Neutrophil (primary cell): ENCODE data around the gene DPYD.

Experiments used
- H3K27ac ChIP-seq: fragments of 200-600 bp; sonication (generic); 2 replicates; pipeline ENCODE4 v1.5.1; 2016; ENCODE audit warnings: mild to moderate bottlenecking, moderate library complexity
- H3K27me3 ChIP-seq: fragments of 200-600 bp; sonication (generic); 2 replicates; pipeline ENCODE4 v1.6.0; 2016; ENCODE audit warnings: mild to moderate bottlenecking
- H3K36me3 ChIP-seq: fragments of 200-600 bp; sonication (generic); 2 replicates; pipeline ENCODE4 v1.5.1; 2017
- H3K4me1 ChIP-seq, 2 experiments: fragments of 200-600 bp in 1 of 2; sonication (generic) in 1 of 2; 1 replicate in 1 of 2; 2 replicates in 1 of 2; pipeline versions ENCODE4 v1.5.1 to v1.6.1; 2013 to 2016; ENCODE audit warnings: low read depth in 1 of 2, low read length in 1 of 2, mild to moderate bottlenecking in 1 of 2, moderate library complexity in 1 of 2; ENCODE audit not compliant: control insufficient read depth in 1 of 2, insufficient read depth in 1 of 2
- H3K4me3 ChIP-seq, 2 experiments: fragments of 200-600 bp in 1 of 2; sonication (generic) in 1 of 2; 1 replicate in 1 of 2; 2 replicates in 1 of 2; pipeline ENCODE4 v1.5.1; 2013 to 2016; ENCODE audit warnings: low read depth in 1 of 2, low read length in 1 of 2, mild to moderate bottlenecking in 1 of 2, moderate library complexity in 1 of 2
- H3K9me3 ChIP-seq: fragments of 200-600 bp; sonication (generic); 2 replicates; pipeline ENCODE4 v1.5.1; 2016
- TF ChIP-seq, protein P1 (sequence below): fragments of 200-600 bp; sonication (generic); IDR thresholded peaks from 2 replicates; pipeline ENCODE4 v1.5.1; 2016; ENCODE audit warnings: antibody characterized with exemption

Gene DPYD

DNA sequence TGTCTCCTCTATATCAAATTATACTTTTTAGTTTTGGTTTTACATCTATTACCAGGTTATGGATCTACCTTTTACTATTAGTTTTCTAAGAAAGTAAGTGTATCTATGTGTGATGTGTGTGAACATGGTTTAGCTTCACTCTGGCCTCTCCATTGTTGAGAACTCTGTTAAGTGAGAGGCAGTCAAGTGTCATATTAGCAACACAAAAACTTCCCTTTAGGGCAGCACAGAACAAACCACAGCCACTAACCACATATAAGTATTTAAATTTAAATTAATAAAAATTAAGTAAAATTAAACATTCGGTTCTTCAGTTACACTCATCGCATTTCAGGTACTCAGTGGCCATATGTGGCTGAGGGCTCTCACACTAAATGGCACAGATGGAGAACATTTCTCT is 96.6 kb downstream of the DPYD start:
- no peak overlapping the region for H3K4me3 ChIP-seq
- H3K27ac ChIP-seq = no peak overlapping the region
- H3K9me3 ChIP-seq = no peaks in the 10 kb centered on the region
- H3K27me3 ChIP-seq = no peaks in the 10 kb centered on the region
- TF ChIP-seq, protein P1, sequence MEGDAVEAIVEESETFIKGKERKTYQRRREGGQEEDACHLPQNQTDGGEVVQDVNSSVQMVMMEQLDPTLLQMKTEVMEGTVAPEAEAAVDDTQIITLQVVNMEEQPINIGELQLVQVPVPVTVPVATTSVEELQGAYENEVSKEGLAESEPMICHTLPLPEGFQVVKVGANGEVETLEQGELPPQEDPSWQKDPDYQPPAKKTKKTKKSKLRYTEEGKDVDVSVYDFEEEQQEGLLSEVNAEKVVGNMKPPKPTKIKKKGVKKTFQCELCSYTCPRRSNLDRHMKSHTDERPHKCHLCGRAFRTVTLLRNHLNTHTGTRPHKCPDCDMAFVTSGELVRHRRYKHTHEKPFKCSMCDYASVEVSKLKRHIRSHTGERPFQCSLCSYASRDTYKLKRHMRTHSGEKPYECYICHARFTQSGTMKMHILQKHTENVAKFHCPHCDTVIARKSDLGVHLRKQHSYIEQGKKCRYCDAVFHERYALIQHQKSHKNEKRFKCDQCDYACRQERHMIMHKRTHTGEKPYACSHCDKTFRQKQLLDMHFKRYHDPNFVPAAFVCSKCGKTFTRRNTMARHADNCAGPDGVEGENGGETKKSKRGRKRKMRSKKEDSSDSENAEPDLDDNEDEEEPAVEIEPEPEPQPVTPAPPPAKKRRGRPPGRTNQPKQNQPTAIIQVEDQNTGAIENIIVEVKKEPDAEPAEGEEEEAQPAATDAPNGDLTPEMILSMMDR = no peak
- no peaks in the 10 kb centered on the region for H3K4me1 ChIP-seq
- peaks cover 5% of the 10 kb centered on the region for H3K36me3 ChIP-seq

DNA sequence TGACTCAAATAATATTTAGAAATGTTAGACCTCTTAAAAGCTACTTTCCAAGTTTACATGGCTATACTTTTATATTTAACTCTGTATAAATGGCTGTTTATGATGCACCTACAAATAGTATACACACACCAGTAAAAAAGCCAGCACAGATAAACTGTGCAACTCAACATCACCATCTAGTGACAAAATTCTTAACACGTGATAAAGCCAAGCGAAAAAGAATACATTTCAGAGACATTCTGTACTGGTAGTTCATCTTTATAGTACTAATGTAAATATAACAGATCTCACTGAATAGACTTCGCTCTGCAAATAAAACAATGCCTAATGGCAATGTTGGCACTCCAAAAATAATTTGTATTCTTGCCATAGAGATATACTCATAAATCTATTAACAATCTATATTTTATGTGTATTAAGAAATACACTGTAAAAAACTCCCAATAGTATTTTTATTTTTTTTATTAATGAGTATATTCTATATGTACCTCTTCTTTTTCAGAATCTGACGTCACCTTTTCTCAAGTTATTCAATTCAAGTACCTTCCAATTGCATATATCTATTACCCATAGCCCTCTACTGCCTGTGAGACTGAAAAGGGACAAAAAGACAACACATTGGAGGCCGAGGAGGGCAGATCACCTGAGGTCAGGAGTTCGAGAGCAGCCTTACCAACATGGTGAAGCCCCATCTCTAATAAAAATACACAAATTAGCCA is 100.2 kb downstream of the DPYD start:
- Histone ChIP-seq H3K4me1 (no peaks in the 10 kb centered on the region), H3K4me3 (no peak overlapping the region), H3K27ac (no peak overlapping the region), H3K36me3 (peaks cover 6% of the 10 kb centered on the region), H3K27me3 (no peaks in the 10 kb centered on the region), H3K9me3 (no peaks in the 10 kb centered on the region)
- TF ChIP-seq, protein P1 = no peak

DNA sequence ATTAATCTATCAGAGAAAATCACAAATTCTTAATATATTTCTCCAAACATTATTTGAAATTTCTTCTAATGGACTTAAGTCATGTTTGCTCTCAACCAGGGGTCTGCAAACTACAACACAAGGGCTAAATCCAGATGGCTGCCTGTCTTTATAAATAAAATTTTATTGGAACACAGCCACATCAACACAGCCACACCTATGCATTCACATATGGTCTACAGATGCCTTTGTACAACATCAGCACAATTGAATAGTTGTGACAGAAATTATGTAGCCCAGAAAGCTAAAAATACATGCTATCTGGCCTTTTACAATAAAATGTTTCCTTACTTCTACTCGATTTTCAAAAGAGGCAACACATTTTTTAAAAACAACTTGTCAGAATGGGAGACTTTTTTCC is 103.9 kb downstream of the DPYD start:
- Histone ChIP-seq H3K9me3 (no peaks in the 10 kb centered on the region), H3K36me3 (peaks cover 6% of the 10 kb centered on the region), H3K27me3 (no peaks in the 10 kb centered on the region), H3K27ac (no peak overlapping the region), H3K4me3 (no peak overlapping the region), H3K4me1 (no peaks in the 10 kb centered on the region)
- TF ChIP-seq, protein P1 = no peak

DNA sequence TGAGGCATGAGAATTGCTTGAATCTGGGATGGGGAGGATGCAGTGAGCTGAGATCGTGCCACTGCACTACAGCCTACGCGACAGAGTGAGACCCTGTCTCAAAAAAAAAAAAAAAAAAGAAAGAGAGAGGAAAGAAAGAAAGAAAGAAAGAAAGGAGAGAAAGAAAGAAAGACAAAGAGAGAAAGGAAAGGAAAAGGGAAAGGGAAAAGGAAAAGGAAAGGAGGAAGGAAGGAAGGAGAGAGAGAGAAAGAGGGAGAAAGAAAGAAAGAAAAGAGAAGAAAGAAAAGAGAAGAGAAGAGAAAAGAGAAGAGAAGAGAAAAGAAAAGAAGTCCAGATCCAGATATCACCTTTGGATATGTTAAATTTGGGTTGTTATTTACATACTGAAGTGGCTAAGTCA is 106.0 kb downstream of the DPYD start:
- Histone ChIP-seq H3K4me1 (no peaks in the 10 kb centered on the region), H3K9me3 (no peaks in the 10 kb centered on the region), H3K4me3 (no peak overlapping the region), H3K36me3 (peaks cover 6% of the 10 kb centered on the region), H3K27me3 (no peaks in the 10 kb centered on the region), H3K27ac (no peak overlapping the region)
- TF ChIP-seq, protein P1 = no peak

DNA sequence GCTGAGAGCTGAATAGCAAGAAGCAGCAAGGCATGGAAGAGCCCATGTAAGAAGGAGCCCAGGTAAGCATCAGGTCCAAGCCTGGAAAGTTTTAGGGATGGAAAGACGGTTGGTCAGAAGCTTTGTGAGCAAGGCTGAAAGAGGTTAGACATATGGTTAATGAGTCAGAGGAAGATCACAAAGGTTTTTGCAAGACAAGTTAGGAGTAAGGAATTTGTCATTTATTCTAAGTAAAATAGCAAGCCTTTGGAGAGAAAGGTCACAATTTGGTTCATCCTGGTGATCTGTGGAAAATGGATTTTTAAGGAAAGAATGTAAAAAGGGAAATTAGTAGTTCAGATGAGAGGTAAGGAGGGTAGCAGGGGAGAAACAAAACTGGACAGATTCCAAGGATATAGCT is 106.7 kb downstream of the DPYD start:
- Histone ChIP-seq H3K27me3 (no peaks in the 10 kb centered on the region), H3K4me3 (no peak overlapping the region), H3K36me3 (peaks cover 6% of the 10 kb centered on the region), H3K4me1 (no peaks in the 10 kb centered on the region), H3K27ac (no peak overlapping the region), H3K9me3 (no peaks in the 10 kb centered on the region)
- TF ChIP-seq, protein P1 = no peak
